ENCODE data around the gene ABHD4. TPM values are rescaled to one million over a fixed set of nuclear protein-coding genes. Genes with fewer than 3 reads are reported as not detected.

Gene ABHD4
- total and polyA plus RNA-seq, 2 donors (not counting 1 experiment from before 2014, with no cell fraction given) = 10.5 to 22.7 TPM

GRCh38 chr14:22563987-22564386 lies 34.1 kb upstream of the ABHD4 start:
- Histone ChIP-seq H3K4me3 (ENCODE audit: control extremely low read depth in 1 of 5, extremely low read depth in 1 of 5, insufficient read depth in 1 of 5, low read depth in 2 of 5, low read length in 4 of 5) (no peak overlapping the region), H2AFZ (ENCODE audit: insufficient read depth, low read depth, low read length, poor library complexity, severe bottlenecking) (peak overlapping the region; percentile 3), H3K4me1 (ENCODE audit: control insufficient read depth in 2 of 2, insufficient read depth in 2 of 2, low read length in 2 of 2) (peaks cover 86 to 92% of the 10 kb centered on the region in 2 donors), H3K9ac (ENCODE audit: low read length) (peak overlapping the region; percentile 18), H3K4me2 (replicated peaks; ENCODE audit: low read depth, low read length, poor library complexity, severe bottlenecking) (peak overlapping the region; percentile 12), H3K9me3 (ENCODE audit: control extremely low read depth in 1 of 3, control insufficient read depth in 2 of 3, insufficient read depth in 1 of 3, low read length in 2 of 3) (no peaks in the 10 kb centered on the region), H4K20me1 (ENCODE audit: control insufficient read depth, insufficient read depth, low read length, poor library complexity, severe bottlenecking) (no peaks in the 10 kb centered on the region), H3K27ac (ENCODE audit: low read length in 2 of 2) (peak overlapping the region; percentile 74 to 78), H3K36me3 (replicated peaks in 1 of 2; ENCODE audit: control extremely low read depth in 1 of 2, control insufficient read depth in 1 of 2, extremely low read depth in 1 of 2, insufficient read depth in 2 of 2, low read length in 1 of 2) (peaks cover 0 to 11% of the 10 kb centered on the region in 2 experiments), H3K79me2 (ENCODE audit: control insufficient read depth, insufficient read depth, low read length) (peaks cover 58% of the 10 kb centered on the region), H3K27me3 (replicated peaks in 1 of 4; ENCODE audit: control extremely low read depth in 1 of 4, control insufficient read depth in 3 of 4, insufficient read depth in 4 of 4, low read length in 3 of 4) (no peaks in the 10 kb centered on the region)
- no peak for ATAC-seq (ENCODE audit: low read depth)
- 85% methylated on average over 3 of the region's 5 CpGs for WGBS (ENCODE audit: insufficient coverage)
- H3K27ac Mint-ChIP-seq = peak overlapping the region; percentile 83
- peaks cover 84% of the 10 kb centered on the region for H3K4me1 Mint-ChIP-seq
- H3K27me3 Mint-ChIP-seq = no peaks in the 10 kb centered on the region
- ChIA-PET CTCF (interaction anchor here (0.7 to 15.3 kb wide), 16 partner anchors 11 to 336 kb away, joined by 3 to 354 read pairs (median 4); no protein-coding TSS in a partner anchor), POLR2A (no interaction called here)
- TF ChIP-seq EZH2 (IDR thresholded peaks at IDR 0.05; ENCODE audit: borderline replicate concordance, insufficient read depth, low read depth, low read length, poor library complexity, severe bottlenecking) = no peak
- TF ChIP-seq, protein P1, sequence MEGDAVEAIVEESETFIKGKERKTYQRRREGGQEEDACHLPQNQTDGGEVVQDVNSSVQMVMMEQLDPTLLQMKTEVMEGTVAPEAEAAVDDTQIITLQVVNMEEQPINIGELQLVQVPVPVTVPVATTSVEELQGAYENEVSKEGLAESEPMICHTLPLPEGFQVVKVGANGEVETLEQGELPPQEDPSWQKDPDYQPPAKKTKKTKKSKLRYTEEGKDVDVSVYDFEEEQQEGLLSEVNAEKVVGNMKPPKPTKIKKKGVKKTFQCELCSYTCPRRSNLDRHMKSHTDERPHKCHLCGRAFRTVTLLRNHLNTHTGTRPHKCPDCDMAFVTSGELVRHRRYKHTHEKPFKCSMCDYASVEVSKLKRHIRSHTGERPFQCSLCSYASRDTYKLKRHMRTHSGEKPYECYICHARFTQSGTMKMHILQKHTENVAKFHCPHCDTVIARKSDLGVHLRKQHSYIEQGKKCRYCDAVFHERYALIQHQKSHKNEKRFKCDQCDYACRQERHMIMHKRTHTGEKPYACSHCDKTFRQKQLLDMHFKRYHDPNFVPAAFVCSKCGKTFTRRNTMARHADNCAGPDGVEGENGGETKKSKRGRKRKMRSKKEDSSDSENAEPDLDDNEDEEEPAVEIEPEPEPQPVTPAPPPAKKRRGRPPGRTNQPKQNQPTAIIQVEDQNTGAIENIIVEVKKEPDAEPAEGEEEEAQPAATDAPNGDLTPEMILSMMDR (IDR thresholded peaks at IDR 0.05) = no peak
- peak overlapping the region; percentile 29 for H3K4me3 Mint-ChIP-seq
- no peak for DNase-seq
- H3K9me3 Mint-ChIP-seq (ENCODE audit: insufficient read depth) = no peaks in the 10 kb centered on the region
- intact Hi-C loops (cut with micrococcal nuclease) = no loop called here

DNA sequence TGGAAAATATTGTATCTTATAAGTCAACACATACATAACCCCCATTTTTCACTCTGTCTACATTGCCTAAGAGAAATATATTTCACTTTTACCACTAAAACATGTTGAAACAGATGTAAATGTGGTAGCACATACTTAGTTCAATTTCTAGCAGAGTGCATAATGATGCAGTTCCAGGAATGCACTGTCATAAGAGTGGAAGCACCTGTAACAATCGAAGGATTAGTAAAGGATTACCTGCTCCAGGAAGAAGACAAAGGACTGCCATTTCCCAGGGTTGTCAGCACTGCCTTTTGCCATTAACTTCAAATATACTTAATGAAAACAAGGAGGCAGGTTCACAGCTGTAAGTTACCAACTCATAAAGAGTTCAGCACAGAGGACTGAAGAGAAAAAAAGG lies 33.6 kb upstream of the ABHD4 start:
- Mint-ChIP-seq H3K9me3 (ENCODE audit: insufficient read depth) (no peaks in the 10 kb centered on the region), H3K27me3 (no peaks in the 10 kb centered on the region), H3K4me3 (peak overlapping the region; percentile 29), H3K27ac (peak overlapping the region; percentile 83), H3K4me1 (peaks cover 86% of the 10 kb centered on the region)
- H3K36me3 ChIP-seq (replicated peaks in 1 of 2; ENCODE audit: control extremely low read depth in 1 of 2, control insufficient read depth in 1 of 2, extremely low read depth in 1 of 2, insufficient read depth in 2 of 2, low read length in 1 of 2) = peaks cover 0 to 11% of the 10 kb centered on the region in 2 experiments
- no peaks in the 10 kb centered on the region for H3K9me3 ChIP-seq (ENCODE audit: control extremely low read depth in 1 of 3, control insufficient read depth in 2 of 3, insufficient read depth in 1 of 3, low read length in 2 of 3)
- intact Hi-C loops (cut with micrococcal nuclease) = no loop called here
- no peak for DNase-seq
- ChIA-PET CTCF (interaction anchor here (0.9 to 15.3 kb wide), 13 partner anchors 11 to 336 kb away, joined by 3 to 354 read pairs (median 4); no protein-coding TSS in a partner anchor), POLR2A (no interaction called here)
- peaks cover 91 to 95% of the 10 kb centered on the region in 2 donors for H3K4me1 ChIP-seq (ENCODE audit: control insufficient read depth in 2 of 2, insufficient read depth in 2 of 2, low read length in 2 of 2)
- H3K27ac ChIP-seq (ENCODE audit: low read length in 2 of 2) = peak overlapping the region; percentile 74 to 78
- TF ChIP-seq, protein P1 (IDR thresholded peaks at IDR 0.05) = no peak
- TF ChIP-seq EZH2 (IDR thresholded peaks at IDR 0.05; ENCODE audit: borderline replicate concordance, insufficient read depth, low read depth, low read length, poor library complexity, severe bottlenecking) = no peak
- H3K4me3 ChIP-seq (ENCODE audit: control extremely low read depth in 1 of 5, extremely low read depth in 1 of 5, insufficient read depth in 1 of 5, low read depth in 2 of 5, low read length in 4 of 5) = peak overlapping the region in 1 of 5 experiments; percentile 22
- no peak for ATAC-seq (ENCODE audit: low read depth)
- H3K4me2 ChIP-seq (replicated peaks; ENCODE audit: low read depth, low read length, poor library complexity, severe bottlenecking) = peak overlapping the region; percentile 68
- WGBS (ENCODE audit: insufficient coverage) = no CpG with 5 or more reads among the region's 1 CpG
- no peaks in the 10 kb centered on the region for H4K20me1 ChIP-seq (ENCODE audit: control insufficient read depth, insufficient read depth, low read length, poor library complexity, severe bottlenecking)
- H3K9ac ChIP-seq (ENCODE audit: low read length) = peak overlapping the region; percentile 18
- peaks cover 63% of the 10 kb centered on the region for H3K79me2 ChIP-seq (ENCODE audit: control insufficient read depth, insufficient read depth, low read length)
- no peaks in the 10 kb centered on the region for H3K27me3 ChIP-seq (replicated peaks in 1 of 4; ENCODE audit: control extremely low read depth in 1 of 4, control insufficient read depth in 3 of 4, insufficient read depth in 4 of 4, low read length in 3 of 4)
- H2AFZ ChIP-seq (ENCODE audit: insufficient read depth, low read depth, low read length, poor library complexity, severe bottlenecking) = peak overlapping the region; percentile 11

Measured in B cell (primary cell).